Stimulated activated CD8-positive, alpha-beta memory T cell treated with anti-CD3 and anti-CD28 coated beads, Interleukin-2, amount 100 ng/mL, for 1 hour (primary cell): ENCODE measurements around the gene FUCA1.
"Not testable (repeated sequence)": the region's sequence is repeated elsewhere in the genome, so short reads cannot be mapped to it uniquely, and the experiment has no call there.

Source experiments
- DNase-seq, 2 donors: peaks; one replicate each; pipeline ENCODE4 v3.0.0-alpha.2; 2020; ENCODE audit warnings: low read depth in 2 of 2

FUCA1 gene

GRCh38 chr1:23895993-23896392, 27.9 kb upstream of the FUCA1 start:
- DNase-seq = no peak

- DNase-seq = no peak
Observed at GRCh38 chr1:23895082-23895481, 27.0 kb upstream of the FUCA1 start.

GRCh38 chr1:23889074-23889473, 21.0 kb upstream of the FUCA1 start:
- no peak for DNase-seq

- no peak for DNase-seq
Observed at GRCh38 chr1:23885222-23885621, 17.1 kb upstream of the FUCA1 start.

GRCh38 chr1:23882746-23883145, 14.7 kb upstream of the FUCA1 start:
- DNase-seq = no peak

GRCh38 chr1:23879809-23880208, 11.7 kb upstream of the FUCA1 start:
- DNase-seq = no peak

GRCh38 chr1:23878668-23879067, 10.6 kb upstream of the FUCA1 start:
- no peak for DNase-seq

- no peak for DNase-seq
Observed at GRCh38 chr1:23875382-23875781, 7.3 kb upstream of the FUCA1 start.

GRCh38 chr1:23872421-23872820, 4.3 kb upstream of the FUCA1 start:
- DNase-seq = no peak

- DNase-seq = no peak
Observed at GRCh38 chr1:23869051-23869450, 961 bp upstream of the FUCA1 start.

- DNase-seq = no peak
Observed at GRCh38 chr1:23868557-23869016, 497 bp upstream of the FUCA1 start.

GRCh38 chr1:23867542-23867894, 572 bp downstream of the FUCA1 start:
- no peak for DNase-seq

- no peak for DNase-seq
Observed at GRCh38 chr1:23865543-23865930, 2.6 kb downstream of the FUCA1 start.

GRCh38 chr1:23864801-23865542, 3.1 kb downstream of the FUCA1 start:
- no peak for DNase-seq

GRCh38 chr1:23862640-23863039, 5.5 kb downstream of the FUCA1 start:
- no peak for DNase-seq

- DNase-seq = no peak
Observed at GRCh38 chr1:23854568-23854967, 13.5 kb downstream of the FUCA1 start.

- not testable (repeated sequence) for DNase-seq
Observed at GRCh38 chr1:23853124-23853523, 15.0 kb downstream of the FUCA1 start.

- DNase-seq = not testable (repeated sequence)
Observed at GRCh38 chr1:23851406-23851805, 16.7 kb downstream of the FUCA1 start.

- DNase-seq = no peak
Observed at GRCh38 chr1:23848673-23849616, 19.1 kb downstream of the FUCA1 start.

GRCh38 chr1:23847482-23848095, 20.5 kb downstream of the FUCA1 start:
- DNase-seq = not testable (repeated sequence)

- DNase-seq = no peak
Observed at GRCh38 chr1:23845163-23845562, 22.9 kb downstream of the FUCA1 start.

- DNase-seq = no peak
Observed at GRCh38 chr1:23843644-23844043, 24.4 kb downstream of the FUCA1 start.
